HCT116 (cell line): ENCODE data around the gene MYRFL. TPM values are rescaled to one million over a fixed set of nuclear protein-coding genes. Genes with fewer than 3 reads are reported as not detected.

Source experiments
- ATAC-seq: fragments of 200-7000 bp; cut with Tn5 transposase; 2 replicates; pipeline ENCODE4 v1.9.1; 2020; ENCODE audit warnings: mild to moderate bottlenecking, moderate library complexity
- BruUV-seq: library from RNA; stranded (reverse); fragments of 400-500 nt; replicated peaks from 2 replicates; lab custom pipeline; 2021; lab: Mats Ljungman, UMichigan
- CTCF ChIA-PET: fragments of 300-600 bp; sonication (Branson Sonifier 250); formaldehyde crosslinking; loops from one replicate; lab custom pipeline; 2021; ENCODE audit warnings: antibody characterized with exemption; lab: Charles Lee
- POLR2A ChIA-PET: fragments of 300-600, 350-600 bp; sonication (Branson Sonifier 250); formaldehyde crosslinking; loops from one replicate; lab custom pipeline; 2021; ENCODE audit warnings: antibody characterized with exemption; lab: Charles Lee
- RAD21 ChIA-PET, 2 experiments: fragments of 300-600 bp; sonication (Branson Sonifier 250); formaldehyde crosslinking; loops; one replicate each; lab custom pipeline; 2023; ENCODE audit warnings: low total read pairs in 2 of 2; ENCODE audit not compliant: uncharacterized antibody in 2 of 2, unreplicated experiment in 2 of 2, low non-redundant PET in 1 of 2; lab: Charles Lee
- DNase-seq: peaks from one replicate; pipeline ENCODE4 v3.0.0-alpha.2; 2010; ENCODE audit warnings: low read depth, low spot score
- H2AFZ ChIP-seq: fragments of 200-600 bp; shearing (Covaris generic), sonication (generic); 2 replicates; pipeline ENCODE4 v1.6.1; 2017; ENCODE audit warnings: low read depth, mixed run types, mixed read lengths, antibody characterized with exemption, low read length; ENCODE audit not compliant: poor library complexity, severe bottlenecking
- H3K27ac ChIP-seq: 2 replicates; pipeline ENCODE4 v1.5.1; 2012; ENCODE audit warnings: low read depth, low read length
- H3K27me3 ChIP-seq: fragments of 200-600 bp; sonication (generic); 2 replicates; pipeline ENCODE4 v1.6.1; 2016; ENCODE audit warnings: mixed run types, low read length, mixed read lengths; ENCODE audit not compliant: insufficient read depth
- H3K36me3 ChIP-seq, 2 experiments: fragments of 200-500 bp in 1 of 2; fragments of 200-600 bp in 1 of 2; sonication (Bioruptor generic) in 1 of 2; sonication (generic) in 1 of 2; 2 replicates each; pipeline versions ENCODE4 v1.5.1 to v1.6.1; 2014 to 2016; ENCODE audit warnings: low read length in 2 of 2, inconsistent platforms in 1 of 2, mixed read lengths in 1 of 2, mixed run types in 1 of 2; ENCODE audit not compliant: insufficient read depth in 2 of 2, control insufficient read depth in 1 of 2
- H3K4me1 ChIP-seq, 2 experiments: fragments of 200-600 bp in 1 of 2; sonication (generic) in 1 of 2; 2 replicates each; pipeline versions ENCODE4 v1.5.1 to v1.6.1; 2012 to 2017; ENCODE audit warnings: low read length in 2 of 2, inconsistent platforms in 1 of 2, mild to moderate bottlenecking in 1 of 2, mixed read lengths in 1 of 2, mixed run types in 1 of 2, moderate library complexity in 1 of 2; ENCODE audit not compliant: insufficient read depth in 2 of 2, control insufficient read depth in 1 of 2
- H3K4me2 ChIP-seq: fragments of 200-600 bp; sonication (generic); 2 replicates; pipeline ENCODE4 v1.6.1; 2017; ENCODE audit warnings: mixed run types, low read length, mixed read lengths
- H3K4me3 ChIP-seq, 2 experiments: fragments of 200-600 bp in 1 of 2; sonication (generic) in 1 of 2; replicated peaks in 1 of 2; 2 replicates each; pipeline ENCODE4 v1.5.1; 2011 to 2016; ENCODE audit warnings: low read length in 2 of 2, control low read depth in 1 of 2, low read depth in 1 of 2, mild to moderate bottlenecking in 1 of 2, mixed read lengths in 1 of 2, mixed run types in 1 of 2
- H3K79me2 ChIP-seq: fragments of 200-600 bp; sonication (generic); 2 replicates; pipeline ENCODE4 v1.6.1; 2017; ENCODE audit warnings: mild to moderate bottlenecking, mixed run types, low read length, moderate library complexity, mixed read lengths; ENCODE audit not compliant: insufficient read depth
- H3K9ac ChIP-seq: fragments of 200-600 bp; sonication (generic); 2 replicates; pipeline ENCODE4 v1.6.1; 2016; ENCODE audit warnings: low read length, mixed read lengths
- H3K9me2 ChIP-seq: fragments of 200-600 bp; sonication (generic), shearing (Covaris generic); 2 replicates; pipeline ENCODE4 v1.6.1; 2017; ENCODE audit warnings: mixed run types, mild to moderate bottlenecking, moderate library complexity; ENCODE audit not compliant: insufficient read depth
- H3K9me3 ChIP-seq, 2 experiments: fragments of 200-500 bp in 1 of 2; fragments of 200-600 bp in 1 of 2; sonication (Bioruptor generic) in 1 of 2; sonication (generic) in 1 of 2; 2 replicates each; pipeline ENCODE4 v1.6.1; 2014 to 2017; ENCODE audit warnings: low read length in 2 of 2, mixed read lengths in 2 of 2, inconsistent platforms in 1 of 2, low read depth in 1 of 2, mild to moderate bottlenecking in 1 of 2, mixed run types in 1 of 2, moderate library complexity in 1 of 2; ENCODE audit not compliant: control insufficient read depth in 1 of 2, insufficient read depth in 1 of 2
- H4K20me1 ChIP-seq: fragments of 200-600 bp; sonication (generic), shearing (Covaris generic); 2 replicates; pipeline ENCODE4 v1.6.1; 2017; ENCODE audit warnings: mixed run types, mild to moderate bottlenecking, moderate library complexity; ENCODE audit not compliant: insufficient read depth
- ATF3 ChIP-seq: IDR thresholded peaks from 2 replicates; pipeline ENCODE4 v1.6.1; 2012
- CBX3 ChIP-seq: IDR thresholded peaks from 2 replicates; pipeline ENCODE4 v1.6.1; 2012; ENCODE audit warnings: low read depth
- CEBPB ChIP-seq: IDR thresholded peaks from 2 replicates; pipeline ENCODE4 v1.6.1; 2012; ENCODE audit warnings: low read depth
- CTCF ChIP-seq, 3 experiments: fragments of 200-600 bp in 1 of 3; sonication (generic) in 1 of 3; IDR thresholded peaks in 2 of 3; conservative IDR thresholded peaks in 1 of 3; 2 replicates each; pipeline ENCODE4 v1.5.1; 2012 to 2017; ENCODE audit warnings: low read depth in 2 of 3, low read length in 2 of 3, antibody characterized with exemption in 1 of 3, borderline replicate concordance in 1 of 3, control low read depth in 1 of 3, mild to moderate bottlenecking in 1 of 3, mixed read lengths in 1 of 3, mixed run types in 1 of 3, moderate library complexity in 1 of 3; ENCODE audit not compliant: insufficient read depth in 1 of 3
- EGR1 ChIP-seq: IDR thresholded peaks from 2 replicates; pipeline ENCODE4 v1.6.1; 2012; ENCODE audit warnings: low read depth
- ELF1 ChIP-seq: IDR thresholded peaks from 2 replicates; pipeline ENCODE4 v1.6.1; 2012; ENCODE audit warnings: low read depth, borderline replicate concordance
- EZH2phosphoT487 ChIP-seq: fragments of 200-600 bp; IDR thresholded peaks from 2 replicates; pipeline ENCODE4 v1.6.1; 2018; ENCODE audit warnings: antibody characterized with exemption, borderline replicate concordance
- FOSL1 ChIP-seq: IDR thresholded peaks from 2 replicates; pipeline ENCODE4 v1.6.1; 2012; ENCODE audit warnings: low read depth
- MAX ChIP-seq: IDR thresholded peaks from 2 replicates; pipeline ENCODE4 v1.6.1; 2012
- POLR2A ChIP-seq: IDR thresholded peaks from 2 replicates; pipeline ENCODE4 v1.7.0; 2011; ENCODE audit warnings: borderline replicate concordance; ENCODE audit not compliant: insufficient read depth, insufficient read length; ENCODE audit errors: extremely low read depth
- POLR2AphosphoS5 ChIP-seq: IDR thresholded peaks from 2 replicates; pipeline ENCODE4 v1.6.1; 2011; ENCODE audit warnings: mild to moderate bottlenecking, low read depth, low read length, moderate library complexity
- REST ChIP-seq: IDR thresholded peaks from 2 replicates; pipeline ENCODE4 v1.6.1; 2012; ENCODE audit warnings: low read depth
- SIN3A ChIP-seq: IDR thresholded peaks from 2 replicates; pipeline ENCODE4 v1.6.1; 2012; ENCODE audit warnings: low read depth
- SP1 ChIP-seq: IDR thresholded peaks from 2 replicates; pipeline ENCODE4 v1.6.1; 2012; ENCODE audit warnings: low read depth
- SRF ChIP-seq: IDR thresholded peaks from 2 replicates; pipeline ENCODE4 v1.6.1; 2012; ENCODE audit warnings: low read depth
- TCF7L2 ChIP-seq: IDR thresholded peaks from 2 replicates; pipeline ENCODE4 v1.7.0; 2011; ENCODE audit warnings: borderline replicate concordance, inconsistent platforms; ENCODE audit not compliant: insufficient read depth, insufficient read length; ENCODE audit errors: extremely low read depth
- YY1 ChIP-seq: IDR thresholded peaks from 2 replicates; pipeline ENCODE4 v1.6.1; 2011; ENCODE audit warnings: low read length, low read depth, moderate library complexity, mild to moderate bottlenecking; ENCODE audit not compliant: insufficient replicate concordance; ENCODE audit errors: extremely low read depth
- ZBTB33 ChIP-seq: IDR thresholded peaks from 2 replicates; pipeline ENCODE4 v1.6.1; 2011; ENCODE audit warnings: mild to moderate bottlenecking, low read length, moderate library complexity; ENCODE audit not compliant: insufficient replicate concordance; ENCODE audit errors: extremely low read depth
- ZNF274 ChIP-seq: fragments of 200-500 bp; sonication (Bioruptor generic); IDR thresholded peaks from 2 replicates; pipeline ENCODE4 v1.6.1; 2014; ENCODE audit warnings: mild to moderate bottlenecking, low read depth, low read length, inconsistent platforms
- intact Hi-C: fragments of 100-400 bp; cut with micrococcal nuclease; formaldehyde crosslinking; loops from 2 replicates; pipeline ENCODE4 v1.10.0; 2022
- total RNA-seq: library from RNA; stranded (reverse); gene quantifications from one replicate; pipeline ENCODE4 v1.2.1, GENCODE V29; 2021; ENCODE audit not compliant: unreplicated experiment

Gene MYRFL
- total RNA-seq, 1 experiment from 2014 or later: 0.30 TPM

GRCh38 chr12:69996241-69996640, 171.2 kb downstream of the MYRFL start:
- H3K4me3 ChIP-seq: no peak overlapping the region
- no peaks in the 10 kb centered on the region for H3K9me2 ChIP-seq
- RAD21 ChIA-PET: no interaction called here
- no peaks in the 10 kb centered on the region for H3K36me3 ChIP-seq
- H3K79me2 ChIP-seq: no peaks in the 10 kb centered on the region
- H3K9ac ChIP-seq: no peak overlapping the region
- BruUV-seq: no TSS peak
- intact Hi-C loops: no loop called here
- POLR2A ChIA-PET: no interaction called here
- DNase-seq (no peak), ATAC-seq (no peak)
- TF ChIP-seq CEBPB (no peak), YY1 (no peak), TCF7L2 (no peak), ZNF274 (no peak), POLR2A (no peak), FOSL1 (no peak), EZH2phosphoT487 (no peak), MAX (no peak), ZBTB33 (no peak), POLR2AphosphoS5 (no peak), SIN3A (no peak), CBX3 (no peak), SRF (no peak), SP1 (no peak), EGR1 (no peak), ATF3 (no peak), CTCF (IDR thresholded peaks at IDR 0.05 in 2 of 3, conservative IDR thresholded peaks at IDR 0.05 in 1 of 3; ENCODE audit: borderline replicate concordance in 1 of 3, insufficient read depth in 1 of 3, low read depth in 2 of 3, low read length in 2 of 3) (no peak), REST (no peak), ELF1 (no peak)
- H4K20me1 ChIP-seq: no peaks in the 10 kb centered on the region
- no peaks in the 10 kb centered on the region for H3K27me3 ChIP-seq
- no peak overlapping the region for H2AFZ ChIP-seq
- peaks cover 0 to 7% of the 10 kb centered on the region in 2 experiments; a peak in 1 of 4 replicates for H3K4me1 ChIP-seq
- no peak overlapping the region for H3K27ac ChIP-seq
- H3K9me3 ChIP-seq: no peaks in the 10 kb centered on the region
- CTCF ChIA-PET: no interaction called here
- H3K4me2 ChIP-seq: no peak overlapping the region
